ENCODE measurements around the gene MTRR.

The MTRR gene

GRCh38 chr5:7824995-7825394 is 44.0 kb upstream of the MTRR start:
- Histone ChIP-seq H3K36me3 (ENCODE audit: insufficient read depth, low read length) (no peaks in the 10 kb centered on the region), H4K20me1 (ENCODE audit: insufficient read depth, low read length) (no peaks in the 10 kb centered on the region), H3K9me3 (ENCODE audit: low read length) (no peaks in the 10 kb centered on the region), H3F3A (ENCODE audit: insufficient read depth, low read length) (no peaks in the 10 kb centered on the region), H3K79me2 (ENCODE audit: insufficient read depth, low read length) (no peaks in the 10 kb centered on the region), H3K9ac (ENCODE audit: low read length) (no peak overlapping the region), H3K27ac (ENCODE audit: low read depth, low read length, poor library complexity, severe bottlenecking) (no peak overlapping the region), H2AFZ (ENCODE audit: low read length) (no peak overlapping the region), H3K4me2 (ENCODE audit: low read length) (no peak overlapping the region), H3K4me3 (ENCODE audit: low read depth, low read length, poor library complexity, severe bottlenecking) (no peak overlapping the region), H3K27me3 (ENCODE audit: insufficient read depth, low read length) (peaks cover 4% of the 10 kb centered on the region; the same call in 1 of the 2 replicates), H3K9me2 (ENCODE audit: low read depth, low read length) (no peaks in the 10 kb centered on the region), H3K4me1 (ENCODE audit: insufficient read depth, low read length, severe bottlenecking) (no peaks in the 10 kb centered on the region)
- no peak for TF ChIP-seq EZH2 (IDR thresholded peaks at IDR 0.05; ENCODE audit: borderline replicate concordance, low read length)
- no peak for TF ChIP-seq CTCF (IDR thresholded peaks at IDR 0.05; ENCODE audit: low read length)

- no peaks in the 10 kb centered on the region for H3K9me3 ChIP-seq (ENCODE audit: low read length)
- no peaks in the 10 kb centered on the region for H4K20me1 ChIP-seq (ENCODE audit: insufficient read depth, low read length)
- H3K79me2 ChIP-seq (ENCODE audit: insufficient read depth, low read length): no peaks in the 10 kb centered on the region
- no peaks in the 10 kb centered on the region for H3K4me1 ChIP-seq (ENCODE audit: insufficient read depth, low read length, severe bottlenecking)
- no peak overlapping the region for H3K9ac ChIP-seq (ENCODE audit: low read length)
- H3K9me2 ChIP-seq (ENCODE audit: low read depth, low read length): no peaks in the 10 kb centered on the region
- no peaks in the 10 kb centered on the region for H3K36me3 ChIP-seq (ENCODE audit: insufficient read depth, low read length)
- TF ChIP-seq CTCF (IDR thresholded peaks at IDR 0.05; ENCODE audit: low read length) (no peak), EZH2 (IDR thresholded peaks at IDR 0.05; ENCODE audit: borderline replicate concordance, low read length) (no peak)
- no peak overlapping the region for H3K27ac ChIP-seq (ENCODE audit: low read depth, low read length, poor library complexity, severe bottlenecking)
- no peak overlapping the region for H3K4me2 ChIP-seq (ENCODE audit: low read length)
- no peaks in the 10 kb centered on the region for H3F3A ChIP-seq (ENCODE audit: insufficient read depth, low read length)
- no peak overlapping the region for H3K4me3 ChIP-seq (ENCODE audit: low read depth, low read length, poor library complexity, severe bottlenecking)
- peaks cover 4% of the 10 kb centered on the region; the same call in 1 of the 2 replicates for H3K27me3 ChIP-seq (ENCODE audit: insufficient read depth, low read length)
- no peak overlapping the region for H2AFZ ChIP-seq (ENCODE audit: low read length)
Observed at GRCh38 chr5:7825630-7826029, 43.3 kb upstream of the MTRR start.

- H3K9me3 ChIP-seq (ENCODE audit: low read length): no peaks in the 10 kb centered on the region
- H3K27ac ChIP-seq (ENCODE audit: low read depth, low read length, poor library complexity, severe bottlenecking): no peak overlapping the region
- H3F3A ChIP-seq (ENCODE audit: insufficient read depth, low read length): no peaks in the 10 kb centered on the region
- no peaks in the 10 kb centered on the region for H3K36me3 ChIP-seq (ENCODE audit: insufficient read depth, low read length)
- H4K20me1 ChIP-seq (ENCODE audit: insufficient read depth, low read length): no peaks in the 10 kb centered on the region
- no peak overlapping the region for H2AFZ ChIP-seq (ENCODE audit: low read length)
- H3K9ac ChIP-seq (ENCODE audit: low read length): no peak overlapping the region
- no peak for TF ChIP-seq EZH2 (IDR thresholded peaks at IDR 0.05; ENCODE audit: borderline replicate concordance, low read length)
- no peak for TF ChIP-seq CTCF (IDR thresholded peaks at IDR 0.05; ENCODE audit: low read length)
- H3K27me3 ChIP-seq (ENCODE audit: insufficient read depth, low read length): peaks cover 4% of the 10 kb centered on the region; the same call in 1 of the 2 replicates
- H3K79me2 ChIP-seq (ENCODE audit: insufficient read depth, low read length): no peaks in the 10 kb centered on the region
- H3K4me3 ChIP-seq (ENCODE audit: low read depth, low read length, poor library complexity, severe bottlenecking): no peak overlapping the region
- H3K4me1 ChIP-seq (ENCODE audit: insufficient read depth, low read length, severe bottlenecking): no peaks in the 10 kb centered on the region
- H3K9me2 ChIP-seq (ENCODE audit: low read depth, low read length): no peaks in the 10 kb centered on the region
- no peak overlapping the region for H3K4me2 ChIP-seq (ENCODE audit: low read length)
Observed at GRCh38 chr5:7827610-7828009, 41.3 kb upstream of the MTRR start.
